CD8-positive, alpha-beta memory T cell (primary cell): ENCODE results near the gene TUBE1. TPM values are rescaled to one million over a fixed set of nuclear protein-coding genes. Genes with fewer than 3 reads are reported as not detected.
"Not testable (repeated sequence)": the region's sequence is repeated elsewhere in the genome, so short reads cannot be mapped to it uniquely, and the experiment has no call there.

ENCODE experiments used
- CTCF ChIA-PET: fragments of 350-600 bp; sonication (Branson Sonifier 250); formaldehyde crosslinking; loops from one replicate; lab custom pipeline; 2021; ENCODE audit warnings: antibody characterized with exemption; lab: Charles Lee
- POLR2A ChIA-PET: fragments of 350-600 bp; sonication (Branson Sonifier 250); formaldehyde crosslinking; loops from one replicate; lab custom pipeline; 2021; ENCODE audit warnings: antibody characterized with exemption; lab: Charles Lee
- DNase-seq, 5 donors: peaks; one replicate each; pipeline versions ENCODE4 v3.0.0 to v3.0.0-alpha.2; 2020 to 2022; ENCODE audit warnings: mixed read lengths in 1 of 5
- H3K27ac ChIP-seq: one replicate; pipeline ENCODE4 v1.7.0; 2013; ENCODE audit warnings: low read depth, mild to moderate bottlenecking, low read length, moderate library complexity
- H3K27me3 ChIP-seq: 2 replicates; pipeline ENCODE4 v1.7.0; 2013; ENCODE audit warnings: low read length, mild to moderate bottlenecking; ENCODE audit not compliant: insufficient read depth, poor library complexity, severe bottlenecking
- H3K36me3 ChIP-seq: 2 replicates; pipeline ENCODE4 v1.7.0; 2013; ENCODE audit warnings: mild to moderate bottlenecking, low read length, moderate library complexity; ENCODE audit not compliant: insufficient read depth
- H3K4me1 ChIP-seq: 2 replicates; pipeline ENCODE4 v1.7.0; 2013; ENCODE audit warnings: mild to moderate bottlenecking, low read length, moderate library complexity; ENCODE audit not compliant: insufficient read depth
- H3K4me3 ChIP-seq: 2 replicates; pipeline ENCODE4 v1.7.0; 2013; ENCODE audit warnings: mild to moderate bottlenecking, low read length
- H3K9me3 ChIP-seq: 2 replicates; pipeline ENCODE4 v1.7.0; 2013; ENCODE audit warnings: mild to moderate bottlenecking, low read length
- H3K27ac Mint-ChIP-seq, 8 donors: one replicate each; pipeline ENCODE4 v1.8.0; 2020 to 2021; ENCODE audit warnings: mixed read lengths in 8 of 8, mild to moderate bottlenecking in 6 of 8, inconsistent platforms in 3 of 8, moderate library complexity in 3 of 8
- H3K27me3 Mint-ChIP-seq, 2 donors: one replicate each; pipeline ENCODE4 v1.8.0; 2020 to 2021; ENCODE audit warnings: mixed read lengths in 2 of 2, mild to moderate bottlenecking in 1 of 2, moderate library complexity in 1 of 2
- H3K36me3 Mint-ChIP-seq, 3 donors: one replicate each; pipeline ENCODE4 v1.8.0; 2020 to 2021; ENCODE audit warnings: mixed read lengths in 3 of 3, inconsistent platforms in 1 of 3, mild to moderate bottlenecking in 1 of 3
- H3K4me1 Mint-ChIP-seq, 3 donors: one replicate each; pipeline ENCODE4 v1.8.0; 2020 to 2021; ENCODE audit warnings: mixed read lengths in 3 of 3, inconsistent platforms in 1 of 3, mild to moderate bottlenecking in 1 of 3
- H3K4me3 Mint-ChIP-seq, 7 donors: one replicate each; pipeline ENCODE4 v1.8.0; 2020 to 2021; ENCODE audit warnings: mixed read lengths in 7 of 7, mild to moderate bottlenecking in 6 of 7, moderate library complexity in 4 of 7, inconsistent platforms in 2 of 7
- H3K9me3 Mint-ChIP-seq, 5 donors: one replicate each; pipeline ENCODE4 v1.8.0; 2020 to 2022; ENCODE audit warnings: mixed read lengths in 5 of 5, mild to moderate bottlenecking in 3 of 5, moderate library complexity in 2 of 5, inconsistent platforms in 1 of 5
- polyA plus RNA-seq: library from polyadenylated mRNA; unstranded; fragments of 300-500 nt; fragmentation: Illumina TruSeq; gene quantifications from one replicate; pipeline ENCODE4 v1.2.3, GENCODE V29; 2021
- total RNA-seq, 2 experiments: library from RNA; stranded (reverse); gene quantifications; one replicate each; pipeline ENCODE4 v1.2.3, GENCODE V29; 2021

The TUBE1 gene
- total and polyA plus RNA-seq, 3 experiments from 2014 or later: 11.8 to 31.0 (median 25.6) TPM

- H3K9me3 Mint-ChIP-seq: no peaks in the 10 kb centered on the region
- Histone ChIP-seq H3K4me1 (no peaks in the 10 kb centered on the region), H3K4me3 (no peak overlapping the region), H3K36me3 (no peaks in the 10 kb centered on the region), H3K9me3 (no peaks in the 10 kb centered on the region), H3K27me3 (no peaks in the 10 kb centered on the region), H3K27ac (no peak overlapping the region)
- H3K4me3 Mint-ChIP-seq: no peak overlapping the region
- CTCF ChIA-PET: interaction anchor here (1.3 to 1.5 kb wide), 2 partner anchors 8 to 15 kb away, joined by 3 read pairs; no protein-coding TSS in a partner anchor
- H3K36me3 Mint-ChIP-seq: no peaks in the 10 kb centered on the region
- POLR2A ChIA-PET: no interaction called here
- H3K27ac Mint-ChIP-seq: no peak overlapping the region
- H3K27me3 Mint-ChIP-seq: peaks cover 6 to 9% of the 10 kb centered on the region in 2 donors
- DNase-seq: no peak
- no peaks in the 10 kb centered on the region for H3K4me1 Mint-ChIP-seq
Measured at GRCh38 chr6:112058243-112059032, 28.8 kb downstream of the TUBE1 start.

- Histone ChIP-seq H3K4me3 (no peak overlapping the region), H3K27me3 (no peaks in the 10 kb centered on the region), H3K36me3 (no peaks in the 10 kb centered on the region), H3K27ac (no peak overlapping the region), H3K4me1 (no peaks in the 10 kb centered on the region), H3K9me3 (no peaks in the 10 kb centered on the region)
- ChIA-PET POLR2A (no interaction called here), CTCF (interaction anchor here (2.1 kb wide), 1 partner anchor 11 kb away, joined by 7 read pairs; no protein-coding TSS in a partner anchor)
- DNase-seq: no peak
- Mint-ChIP-seq H3K27ac (no peak overlapping the region), H3K4me3 (no peak overlapping the region), H3K27me3 (peaks cover 9 to 10% of the 10 kb centered on the region in 2 donors), H3K9me3 (no peaks in the 10 kb centered on the region), H3K36me3 (no peaks in the 10 kb centered on the region), H3K4me1 (no peaks in the 10 kb centered on the region)
Measured at GRCh38 chr6:112054555-112055190, 32.6 kb downstream of the TUBE1 start.

- Mint-ChIP-seq H3K9me3 (no peaks in the 10 kb centered on the region), H3K27ac (peak within 1 kb of the TSS in 1 of 8 donors; percentile 5), H3K36me3 (no peaks in the 10 kb centered on the region), H3K4me1 (no peaks in the 10 kb centered on the region), H3K4me3 (no peak within 1 kb of the TSS), H3K27me3 (peaks cover 9 to 12% of the 10 kb centered on the region in 2 donors)
- POLR2A ChIA-PET: no interaction called here
- H3K27ac ChIP-seq: no peak within 1 kb of the TSS
- no peak within 1 kb of the TSS for H3K4me3 ChIP-seq
- CTCF ChIA-PET: no interaction called here
- H3K9me3 ChIP-seq: no peaks in the 10 kb centered on the region
- no peaks in the 10 kb centered on the region for H3K27me3 ChIP-seq
- H3K4me1 ChIP-seq: no peaks in the 10 kb centered on the region
- no peaks in the 10 kb centered on the region for H3K36me3 ChIP-seq
- DNase-seq: no peak
Measured at GRCh38 chr6:112054001-112054400, 33.3 kb downstream of the TUBE1 start, which contains the start of gene CCN6. Gene CCN6, plus strand, starts transcription at chr6:112054104. Its CDS starts 254 bp downstream, at chr6:112054358.

GRCh38 chr6:112051251-112051740 is 36.0 kb downstream of the TUBE1 start:
- H3K36me3 Mint-ChIP-seq, POLR2A ChIA-PET, DNase-seq: not testable (repeated sequence)

GRCh38 chr6:112050429-112050828 is 36.9 kb downstream of the TUBE1 start:
- H3K27me3 ChIP-seq: no peaks in the 10 kb centered on the region
- H3K9me3 ChIP-seq: no peaks in the 10 kb centered on the region
- POLR2A ChIA-PET: no interaction called here
- Mint-ChIP-seq H3K27ac (no peak overlapping the region), H3K36me3 (no peaks in the 10 kb centered on the region), H3K9me3 (no peaks in the 10 kb centered on the region), H3K27me3 (peaks cover 4 to 12% of the 10 kb centered on the region in 2 donors), H3K4me3 (no peak overlapping the region), H3K4me1 (no peaks in the 10 kb centered on the region)
- DNase-seq: no peak
- no peak overlapping the region for H3K4me3 ChIP-seq
- no peak overlapping the region for H3K27ac ChIP-seq
- no peaks in the 10 kb centered on the region for H3K36me3 ChIP-seq
- CTCF ChIA-PET: interaction anchor here (1.0 to 2.4 kb wide), 4 partner anchors 36 to 791 kb away, joined by 3 to 12 read pairs (median 3); a partner anchor contains a TSS
- H3K4me1 ChIP-seq: no peaks in the 10 kb centered on the region

More at GRCh38 chr6:112051251-112051740, 36.0 kb downstream of the TUBE1 start:
- not testable (repeated sequence) for H3K4me1 ChIP-seq, H3K9me3 ChIP-seq, H3K4me1 Mint-ChIP-seq, H3K27ac Mint-ChIP-seq, H3K27ac ChIP-seq, H3K4me3 Mint-ChIP-seq, H3K4me3 ChIP-seq, H3K27me3 ChIP-seq, H3K9me3 Mint-ChIP-seq, H3K36me3 ChIP-seq
- H3K27me3 Mint-ChIP-seq: peaks cover 8 to 12% of the 10 kb centered on the region in 2 donors
- CTCF ChIA-PET: interaction anchor here (2.4 kb wide), 1 partner anchor 41 kb away, joined by 12 read pairs; no protein-coding TSS in a partner anchor

GRCh38 chr6:112049996-112050395 is 37.3 kb downstream of the TUBE1 start:
- ChIA-PET POLR2A (no interaction called here), CTCF (interaction anchor here (1.0 to 2.4 kb wide), 4 partner anchors 37 to 790 kb away, joined by 3 to 12 read pairs (median 3); a partner anchor contains a TSS)
- no peaks in the 10 kb centered on the region for H3K36me3 Mint-ChIP-seq
- Histone ChIP-seq H3K27ac (no peak overlapping the region), H3K27me3 (no peaks in the 10 kb centered on the region), H3K4me1 (no peaks in the 10 kb centered on the region), H3K4me3 (no peak overlapping the region), H3K9me3 (no peaks in the 10 kb centered on the region), H3K36me3 (no peaks in the 10 kb centered on the region)
- no peak overlapping the region for H3K27ac Mint-ChIP-seq
- no peaks in the 10 kb centered on the region for H3K4me1 Mint-ChIP-seq
- no peaks in the 10 kb centered on the region for H3K9me3 Mint-ChIP-seq
- peaks cover 1 to 9% of the 10 kb centered on the region in 2 donors for H3K27me3 Mint-ChIP-seq
- no peak for DNase-seq
- no peak overlapping the region for H3K4me3 Mint-ChIP-seq

GRCh38 chr6:112049026-112049799 is 38.1 kb downstream of the TUBE1 start:
- Mint-ChIP-seq H3K27ac (peak overlapping the region in 1 of 8 donors; percentile 51), H3K36me3 (no peaks in the 10 kb centered on the region), H3K4me3 (no peak overlapping the region), H3K4me1 (no peaks in the 10 kb centered on the region), H3K27me3 (peaks cover 0 to 9% of the 10 kb centered on the region in 2 donors), H3K9me3 (no peaks in the 10 kb centered on the region)
- Histone ChIP-seq H3K27me3 (no peaks in the 10 kb centered on the region), H3K4me1 (no peaks in the 10 kb centered on the region), H3K4me3 (no peak overlapping the region), H3K9me3 (no peaks in the 10 kb centered on the region), H3K36me3 (no peaks in the 10 kb centered on the region), H3K27ac (no peak overlapping the region)
- ChIA-PET CTCF (interaction anchor here (1.3 to 2.4 kb wide), 2 partner anchors 37 to 39 kb away, joined by 3 to 12 read pairs; no protein-coding TSS in a partner anchor), POLR2A (interaction anchor here (0.6 kb wide), 1 partner anchor 113 kb away, joined by 5 read pairs; no protein-coding TSS in a partner anchor)
- DNase-seq: no peak
